Tibial artery (tissue), 4 donors: ENCODE data around the gene KCP.
A peak's percentile ranks its signal among the peaks of the same experiment; 100 is the strongest.

Experiments used
- DNase-seq, 2 donors: peaks; one replicate each; pipeline ENCODE4 v3.0.0-alpha.2; 2019
- H3K27ac ChIP-seq, 2 donors: fragments of 200-600 bp; sonication (generic) in 1 of 2; 1 replicate in 1 of 2; 2 replicates in 1 of 2; pipeline ENCODE4 v1.5.1; 2018 to 2019; ENCODE audit warnings: mild to moderate bottlenecking in 1 of 2
- H3K27me3 ChIP-seq, 2 donors: fragments of 200-600 bp; sonication (generic) in 1 of 2; one replicate each; pipeline versions ENCODE4 v1.5.1 to v1.6.0; 2016 to 2019
- H3K36me3 ChIP-seq, 3 donors: fragments of 200-600 bp; sonication (generic) in 2 of 3; one replicate each; pipeline ENCODE4 v1.5.1; 2016 to 2019; ENCODE audit warnings: mild to moderate bottlenecking in 2 of 3
- H3K4me1 ChIP-seq, 4 donors: fragments of 200-600 bp; sonication (generic) in 2 of 4; 1 replicate in 3 of 4; 2 replicates in 1 of 4; pipeline ENCODE4 v1.5.1; 2016 to 2019
- H3K4me3 ChIP-seq, 2 donors: fragments of 200-600 bp; sonication (generic) in 1 of 2; 1 replicate in 1 of 2; 2 replicates in 1 of 2; pipeline ENCODE4 v1.5.1; 2018 to 2019; ENCODE audit warnings: mild to moderate bottlenecking in 2 of 2
- H3K9me3 ChIP-seq, 3 donors: fragments of 200-600 bp; sonication (generic) in 1 of 3; one replicate each; pipeline ENCODE4 v1.5.1; 2016 to 2019
- intact Hi-C: fragments of 100-400 bp; cut with DNase I; formaldehyde crosslinking; loops from one replicate; pipeline ENCODE4 v1.15.0; 2023; ENCODE audit warnings: low total_unique reads
- TF ChIP-seq, protein P1 (sequence below), 2 experiments: fragments of 200-600 bp in 1 of 2; fragments of 450-650 bp in 1 of 2; IDR thresholded peaks; one replicate each; pipeline ENCODE4 v1.5.1; 2017 to 2019; ENCODE audit warnings: antibody characterized with exemption in 2 of 2, mild to moderate bottlenecking in 1 of 2, moderate library complexity in 1 of 2

The KCP gene

GRCh38 chr7:128833946-128834325 is 76.6 kb downstream of the KCP start:
- H3K9me3 ChIP-seq, result no peaks in the 10 kb centered on the region
- peaks cover 16 to 24% (median 24%) of the 10 kb centered on the region in 3 donors for H3K36me3 ChIP-seq
- peak overlapping the region; percentile 90 to 95 for H3K27ac ChIP-seq
- TF ChIP-seq, protein P1, sequence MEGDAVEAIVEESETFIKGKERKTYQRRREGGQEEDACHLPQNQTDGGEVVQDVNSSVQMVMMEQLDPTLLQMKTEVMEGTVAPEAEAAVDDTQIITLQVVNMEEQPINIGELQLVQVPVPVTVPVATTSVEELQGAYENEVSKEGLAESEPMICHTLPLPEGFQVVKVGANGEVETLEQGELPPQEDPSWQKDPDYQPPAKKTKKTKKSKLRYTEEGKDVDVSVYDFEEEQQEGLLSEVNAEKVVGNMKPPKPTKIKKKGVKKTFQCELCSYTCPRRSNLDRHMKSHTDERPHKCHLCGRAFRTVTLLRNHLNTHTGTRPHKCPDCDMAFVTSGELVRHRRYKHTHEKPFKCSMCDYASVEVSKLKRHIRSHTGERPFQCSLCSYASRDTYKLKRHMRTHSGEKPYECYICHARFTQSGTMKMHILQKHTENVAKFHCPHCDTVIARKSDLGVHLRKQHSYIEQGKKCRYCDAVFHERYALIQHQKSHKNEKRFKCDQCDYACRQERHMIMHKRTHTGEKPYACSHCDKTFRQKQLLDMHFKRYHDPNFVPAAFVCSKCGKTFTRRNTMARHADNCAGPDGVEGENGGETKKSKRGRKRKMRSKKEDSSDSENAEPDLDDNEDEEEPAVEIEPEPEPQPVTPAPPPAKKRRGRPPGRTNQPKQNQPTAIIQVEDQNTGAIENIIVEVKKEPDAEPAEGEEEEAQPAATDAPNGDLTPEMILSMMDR (IDR thresholded peaks at IDR 0.05), result no peak
- intact Hi-C loops, result no loop called here
- DNase-seq, result no peak
- H3K4me1 ChIP-seq, result peaks cover 0 to 69% (median 54%) of the 10 kb centered on the region in 4 donors
- H3K27me3 ChIP-seq, result no peaks in the 10 kb centered on the region
- H3K4me3 ChIP-seq, result no peak overlapping the region

DNA sequence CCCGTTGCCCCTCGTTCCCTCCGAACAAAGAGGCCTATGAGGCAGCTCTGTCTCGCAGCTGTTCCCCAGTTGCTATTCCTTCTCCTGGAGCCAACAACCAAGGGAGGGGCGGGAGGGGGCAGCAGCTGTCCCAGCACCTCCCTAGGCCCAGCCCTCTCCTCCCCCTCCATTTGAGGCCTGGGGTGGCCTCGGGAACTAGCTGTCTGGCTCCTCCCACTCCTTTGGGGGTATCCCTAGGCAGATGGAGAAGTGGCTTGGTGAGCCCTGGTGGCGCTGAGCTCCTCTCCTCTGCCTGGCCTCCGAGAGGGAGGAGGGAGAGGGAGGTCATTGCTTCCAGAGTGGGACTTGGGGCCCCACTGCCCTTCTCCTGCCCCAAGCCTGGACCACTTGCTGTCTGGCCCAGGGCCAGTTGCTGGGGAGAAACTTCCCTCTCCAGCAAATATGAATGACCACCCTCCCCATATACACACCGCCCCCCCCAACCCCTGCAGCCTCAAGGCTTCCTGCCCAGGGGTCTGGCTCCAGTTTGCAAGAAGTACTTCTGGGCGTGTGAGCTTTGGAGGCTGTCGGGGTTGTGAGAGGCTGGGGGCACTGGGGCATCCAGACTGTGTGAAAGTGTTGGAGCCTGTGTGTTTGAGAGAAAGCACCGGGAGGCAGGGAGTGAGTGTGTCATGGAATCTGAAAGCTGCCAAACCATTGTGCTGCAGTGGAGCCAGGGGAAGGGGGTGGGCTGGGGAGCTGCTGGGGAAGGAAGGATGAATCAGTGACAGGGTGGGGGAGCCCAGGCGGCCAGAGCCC is 77.2 kb downstream of the KCP start:
- H3K4me1 ChIP-seq, result peaks cover 0 to 75% (median 58%) of the 10 kb centered on the region in 4 donors
- H3K27me3 ChIP-seq, result no peaks in the 10 kb centered on the region
- DNase-seq, result peak; percentile 70 to 89
- peak overlapping the region; percentile 58 to 78 for H3K4me3 ChIP-seq
- H3K27ac ChIP-seq, result peak overlapping the region; percentile 90 to 95
- TF ChIP-seq, protein P1 (IDR thresholded peaks at IDR 0.05), result no peak
- H3K36me3 ChIP-seq, result peaks cover 10 to 18% (median 18%) of the 10 kb centered on the region in 3 donors
- intact Hi-C loops, result no loop called here
- no peaks in the 10 kb centered on the region for H3K9me3 ChIP-seq

GRCh38 chr7:128832880-128833147 is 77.7 kb downstream of the KCP start:
- TF ChIP-seq, protein P1 (IDR thresholded peaks at IDR 0.05), result no peak
- no peak for DNase-seq
- H3K9me3 ChIP-seq, result no peaks in the 10 kb centered on the region
- H3K36me3 ChIP-seq, result peaks cover 5 to 13% (median 12%) of the 10 kb centered on the region in 3 donors
- intact Hi-C loops, result no loop called here
- peak overlapping the region; percentile 90 to 95 for H3K27ac ChIP-seq
- no peaks in the 10 kb centered on the region for H3K27me3 ChIP-seq
- peak overlapping the region; percentile 58 to 78 for H3K4me3 ChIP-seq
- peaks cover 0 to 81% (median 61%) of the 10 kb centered on the region in 4 donors for H3K4me1 ChIP-seq

- peak; percentile 42 to 90 for DNase-seq
Observed at GRCh38 chr7:128831994-128832879, 78.3 kb downstream of the KCP start.

More at GRCh38 chr7:128831994-128832879, 78.3 kb downstream of the KCP start:
- Histone ChIP-seq H3K4me3 (peak overlapping the region; percentile 58 to 78), H3K27me3 (no peaks in the 10 kb centered on the region), H3K4me1 (peaks cover 0 to 86% (median 62%) of the 10 kb centered on the region in 4 donors), H3K36me3 (peaks cover 0 to 7% (median 7%) of the 10 kb centered on the region in 3 donors), H3K9me3 (no peaks in the 10 kb centered on the region), H3K27ac (peak overlapping the region; percentile 90 to 95)
- intact Hi-C loops, result no loop called here
- TF ChIP-seq, protein P1 (IDR thresholded peaks at IDR 0.05), result no peak
